Raji (cell line): ENCODE measurements around the gene ATP10A.

Source experiments
- POLR2A ChIP-seq: IDR thresholded peaks from 2 replicates; pipeline ENCODE4 v1.6.1; 2011; ENCODE audit warnings: low read depth, low read length, control low read depth; ENCODE audit not compliant: insufficient read depth

ATP10A gene

GRCh38 chr15:25863111-25863967 lies at the start of gene ATP10A:
ATP10A (minus strand) TSS chr15:25863327; CDS start chr15:25863096, 231 bp downstream.
- TF ChIP-seq POLR2A, result no peak

GRCh38 chr15:25912035-25912434 lies 48.9 kb upstream of the ATP10A start:
- no peak for TF ChIP-seq POLR2A

- TF ChIP-seq POLR2A, result no peak
Observed at GRCh38 chr15:25910832-25911231, 47.7 kb upstream of the ATP10A start.

GRCh38 chr15:25909806-25910205 lies 46.7 kb upstream of the ATP10A start:
- no peak for TF ChIP-seq POLR2A

GRCh38 chr15:25909325-25909724 lies 46.2 kb upstream of the ATP10A start:
- TF ChIP-seq POLR2A, result no peak

- no peak for TF ChIP-seq POLR2A
Observed at GRCh38 chr15:25905140-25905539, 42.0 kb upstream of the ATP10A start.

- no peak for TF ChIP-seq POLR2A
Observed at GRCh38 chr15:25903024-25903581, 40.0 kb upstream of the ATP10A start.

GRCh38 chr15:25901811-25902605 lies 38.9 kb upstream of the ATP10A start:
- no peak for TF ChIP-seq POLR2A

GRCh38 chr15:25900901-25901300 lies 37.8 kb upstream of the ATP10A start:
- TF ChIP-seq POLR2A, result no peak

GRCh38 chr15:25900431-25900830 lies 37.3 kb upstream of the ATP10A start:
- TF ChIP-seq POLR2A, result no peak

GRCh38 chr15:25899870-25900269 lies 36.7 kb upstream of the ATP10A start:
- no peak for TF ChIP-seq POLR2A

- TF ChIP-seq POLR2A, result no peak
Observed at GRCh38 chr15:25897658-25898057, 34.5 kb upstream of the ATP10A start.

GRCh38 chr15:25894371-25894902 lies 31.3 kb upstream of the ATP10A start:
- TF ChIP-seq POLR2A, result no peak

GRCh38 chr15:25893596-25893995 lies 30.5 kb upstream of the ATP10A start:
- TF ChIP-seq POLR2A, result no peak

- TF ChIP-seq POLR2A, result no peak
Observed at GRCh38 chr15:25892126-25892525, 29.0 kb upstream of the ATP10A start.
